HK-2 (cell line): Measurements from ENCODE around the gene CATSPERD.
A peak's percentile ranks its signal among the peaks of the same experiment; 100 is the strongest.

Experiments used
- DNase-seq: peaks from one replicate; pipeline ENCODE4 v3.0.0-alpha.2; 2018; ENCODE audit not compliant: unreplicated experiment

Gene CATSPERD

DNA sequence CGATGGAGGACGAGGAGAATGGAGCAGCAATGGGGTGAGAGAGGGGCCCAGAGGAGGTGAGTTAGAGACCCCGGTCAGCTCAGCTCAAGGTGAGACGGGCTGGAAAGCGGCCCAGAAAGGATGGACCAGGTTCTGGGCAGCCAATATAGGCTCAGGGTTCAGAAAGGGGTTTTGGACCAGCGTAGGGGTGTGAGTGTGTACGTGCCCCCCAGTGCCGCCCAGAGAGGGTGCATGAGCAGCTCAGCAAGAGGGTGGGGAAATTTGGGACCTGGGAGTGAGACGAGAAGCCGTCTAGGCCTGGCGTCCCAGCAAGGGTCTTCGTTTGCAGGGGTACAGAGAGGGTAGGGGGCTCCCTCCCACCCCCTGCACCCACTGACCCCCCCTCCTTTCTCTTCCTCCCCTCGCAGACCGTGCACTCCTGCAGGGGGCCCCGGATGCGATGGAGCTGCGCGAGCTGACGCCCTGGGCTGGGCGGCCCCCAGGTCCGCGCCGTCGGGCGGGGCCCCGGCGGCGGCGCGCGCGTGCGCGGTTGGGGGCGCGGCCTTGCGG, 107.0 kb downstream of the CATSPERD start:
- DNase-seq, result no peak

DNA sequence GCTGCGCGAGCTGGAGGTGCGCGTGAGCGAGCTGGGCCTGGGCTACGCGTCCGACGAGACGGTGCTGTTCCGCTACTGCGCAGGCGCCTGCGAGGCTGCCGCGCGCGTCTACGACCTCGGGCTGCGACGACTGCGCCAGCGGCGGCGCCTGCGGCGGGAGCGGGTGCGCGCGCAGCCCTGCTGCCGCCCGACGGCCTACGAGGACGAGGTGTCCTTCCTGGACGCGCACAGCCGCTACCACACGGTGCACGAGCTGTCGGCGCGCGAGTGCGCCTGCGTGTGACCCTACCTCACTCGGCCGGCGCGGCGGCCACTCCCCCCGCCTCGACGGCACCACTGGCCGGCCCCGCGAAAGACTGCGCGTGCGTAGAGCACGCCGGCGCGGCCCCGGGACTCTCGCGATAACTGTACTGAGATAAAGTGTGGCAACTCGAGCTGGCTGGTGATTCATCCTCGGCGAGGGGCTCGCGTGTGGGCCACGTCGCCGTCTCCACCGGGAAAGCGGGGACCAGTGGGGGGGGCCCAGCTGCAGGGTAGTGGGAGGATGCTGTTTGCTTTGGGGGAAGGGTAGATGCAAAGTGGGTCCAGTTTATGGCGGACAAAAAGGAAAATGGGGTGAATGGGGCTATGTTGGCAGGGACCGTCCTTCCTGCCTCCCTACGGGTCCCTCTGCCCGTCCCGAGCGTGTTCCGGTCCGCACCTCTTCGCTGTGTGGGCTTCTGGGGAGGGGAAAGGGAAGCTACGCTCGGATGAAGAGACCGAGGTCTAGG, 107.6 kb downstream of the CATSPERD start:
- DNase-seq, result peak; percentile 98
